ENCODE measurements around the gene ATP11A.

DNA sequence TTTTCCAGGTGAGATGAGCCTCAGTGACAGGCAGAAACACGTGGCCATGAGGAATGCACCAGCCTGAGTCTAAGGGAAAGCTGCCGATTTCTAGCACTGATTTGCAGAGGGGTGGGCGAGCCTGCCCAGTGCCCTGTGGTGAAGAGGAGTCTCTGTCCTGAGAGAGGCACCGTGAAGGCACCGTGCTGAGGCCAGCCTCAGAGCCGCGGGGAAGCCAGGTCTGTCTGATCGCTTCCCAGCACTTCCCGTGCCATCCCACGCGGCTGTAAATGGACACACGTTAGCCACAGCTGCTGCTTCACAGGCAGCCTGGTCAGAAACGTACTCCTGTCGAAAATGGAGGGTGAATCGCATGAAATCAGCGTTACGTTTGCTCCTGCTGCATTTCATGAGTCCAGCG is 79.8 kb downstream of the ATP11A start:
- TF ChIP-seq, protein P1, sequence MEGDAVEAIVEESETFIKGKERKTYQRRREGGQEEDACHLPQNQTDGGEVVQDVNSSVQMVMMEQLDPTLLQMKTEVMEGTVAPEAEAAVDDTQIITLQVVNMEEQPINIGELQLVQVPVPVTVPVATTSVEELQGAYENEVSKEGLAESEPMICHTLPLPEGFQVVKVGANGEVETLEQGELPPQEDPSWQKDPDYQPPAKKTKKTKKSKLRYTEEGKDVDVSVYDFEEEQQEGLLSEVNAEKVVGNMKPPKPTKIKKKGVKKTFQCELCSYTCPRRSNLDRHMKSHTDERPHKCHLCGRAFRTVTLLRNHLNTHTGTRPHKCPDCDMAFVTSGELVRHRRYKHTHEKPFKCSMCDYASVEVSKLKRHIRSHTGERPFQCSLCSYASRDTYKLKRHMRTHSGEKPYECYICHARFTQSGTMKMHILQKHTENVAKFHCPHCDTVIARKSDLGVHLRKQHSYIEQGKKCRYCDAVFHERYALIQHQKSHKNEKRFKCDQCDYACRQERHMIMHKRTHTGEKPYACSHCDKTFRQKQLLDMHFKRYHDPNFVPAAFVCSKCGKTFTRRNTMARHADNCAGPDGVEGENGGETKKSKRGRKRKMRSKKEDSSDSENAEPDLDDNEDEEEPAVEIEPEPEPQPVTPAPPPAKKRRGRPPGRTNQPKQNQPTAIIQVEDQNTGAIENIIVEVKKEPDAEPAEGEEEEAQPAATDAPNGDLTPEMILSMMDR (IDR thresholded peaks at IDR 0.05), result no peak
- no peak for TF ChIP-seq POLR2A (IDR thresholded peaks at IDR 0.05)

All from thyroid gland (tissue), 4 donors.